SK-N-SH (cell line): ENCODE data around the gene NAA20. TPM values are rescaled to one million over a fixed set of nuclear protein-coding genes. Genes with fewer than 3 reads are reported as not detected.

Experiments used
- CTCF ChIA-PET: fragments of 300-600, 350-600 bp; formaldehyde crosslinking; extraction: SDS; loops from one replicate; lab custom pipeline; 2021; lab: Yijun Ruan, JAX
- POLR2A ChIA-PET: fragments of 350-600 bp; sonication (Branson Sonifier 250); formaldehyde crosslinking; extraction: SDS; loops from one replicate; lab custom pipeline; 2020; ENCODE audit warnings: antibody characterized with exemption, inconsistent platforms; lab: Yijun Ruan, JAX
- DNase-seq: peaks from one replicate; pipeline ENCODE4 v3.0.0; 2012
- H2AFZ ChIP-seq: fragments of 200-600 bp; sonication (generic); 2 replicates; pipeline ENCODE4 v1.8.1; 2016; ENCODE audit warnings: antibody characterized with exemption, mild to moderate bottlenecking, low read depth
- H3F3A ChIP-seq: fragments of 200-600 bp; sonication (generic); replicated peaks from 2 replicates; pipeline ENCODE3; 2016; ENCODE audit warnings: antibody characterized with exemption, mild to moderate bottlenecking; ENCODE audit not compliant: insufficient read depth
- H3K27ac ChIP-seq, 2 experiments: fragments of 200-500 bp in 1 of 2; fragments of 200-600 bp in 1 of 2; sonication (Bioruptor generic) in 1 of 2; sonication (generic), shearing (Covaris generic) in 1 of 2; 2 replicates each; pipeline versions ENCODE4 v1.5.1 to v1.6.1; 2014 to 2016; ENCODE audit warnings: low read depth in 2 of 2, inconsistent platforms in 1 of 2, low read length in 1 of 2, mild to moderate bottlenecking in 1 of 2, mixed read lengths in 1 of 2
- H3K27me3 ChIP-seq: fragments of 200-600 bp; sonication (generic), shearing (Covaris generic); 2 replicates; pipeline ENCODE4 v1.6.1; 2016; ENCODE audit warnings: mixed run types; ENCODE audit not compliant: insufficient read depth
- H3K36me3 ChIP-seq, 2 experiments: fragments of 200-500 bp in 1 of 2; fragments of 200-600 bp in 1 of 2; sonication (Bioruptor generic) in 1 of 2; sonication (generic) in 1 of 2; replicated peaks in 1 of 2; 2 replicates each; pipeline versions ENCODE3 to v1.5.1; 2014 to 2016; ENCODE audit warnings: low read length in 1 of 2, mild to moderate bottlenecking in 1 of 2; ENCODE audit not compliant: insufficient read depth in 2 of 2, control insufficient read depth in 1 of 2
- H3K4me1 ChIP-seq, 2 experiments: fragments of 200-500 bp in 1 of 2; fragments of 200-600 bp in 1 of 2; sonication (Bioruptor generic) in 1 of 2; sonication (generic), shearing (Covaris generic) in 1 of 2; 2 replicates each; pipeline versions ENCODE4 v1.5.1 to v1.6.1; 2014 to 2016; ENCODE audit warnings: low read depth in 1 of 2, low read length in 1 of 2, mixed run types in 1 of 2; ENCODE audit not compliant: insufficient read depth in 2 of 2, control insufficient read depth in 1 of 2
- H3K4me2 ChIP-seq: fragments of 200-600 bp; sonication (generic), shearing (Covaris generic); 2 replicates; pipeline ENCODE4 v1.6.1; 2017; ENCODE audit warnings: mixed run types
- H3K4me3 ChIP-seq, 2 experiments: fragments of 200-500 bp in 1 of 2; fragments of 200-600 bp in 1 of 2; sonication (Bioruptor generic) in 1 of 2; sonication (generic), shearing (Covaris generic) in 1 of 2; 2 replicates each; pipeline versions ENCODE4 v1.5.1 to v1.8.1; 2014 to 2016; ENCODE audit warnings: low read depth in 2 of 2, inconsistent platforms in 1 of 2, low read length in 1 of 2, mild to moderate bottlenecking in 1 of 2, mixed read lengths in 1 of 2, moderate library complexity in 1 of 2
- H3K79me2 ChIP-seq: fragments of 200-600 bp; sonication (generic); 2 replicates; pipeline ENCODE4 v1.8.1; 2017; ENCODE audit warnings: mild to moderate bottlenecking; ENCODE audit not compliant: insufficient read depth
- H3K9ac ChIP-seq: fragments of 200-600 bp; sonication (generic); 2 replicates; pipeline ENCODE4 v1.6.1; 2017; ENCODE audit warnings: mixed run types
- H3K9me2 ChIP-seq: fragments of 200-600 bp; sonication (generic); 2 replicates; pipeline ENCODE4 v1.6.1; 2017; ENCODE audit warnings: mixed run types
- H3K9me3 ChIP-seq: fragments of 200-600 bp; sonication (generic); 2 replicates; pipeline ENCODE4 v1.6.1; 2017; ENCODE audit warnings: mixed run types, mild to moderate bottlenecking, moderate library complexity
- H4K20me1 ChIP-seq: fragments of 200-600 bp; sonication (generic); 2 replicates; pipeline ENCODE4 v1.6.1; 2017; ENCODE audit warnings: mild to moderate bottlenecking, mixed run types; ENCODE audit not compliant: insufficient read depth
- CHD2 ChIP-seq: fragments of 150-350 bp; IDR thresholded peaks from 2 replicates; pipeline ENCODE4 v1.6.1; 2018; ENCODE audit warnings: low read length; ENCODE audit not compliant: partially characterized antibody
- ELF1 ChIP-seq: IDR thresholded peaks from 2 replicates; pipeline ENCODE4 v1.4.0; 2012
- EP300 ChIP-seq, 2 experiments: IDR thresholded peaks; 2 replicates each; pipeline versions ENCODE4 v1.4.0 to v1.6.1; 2012; ENCODE audit warnings: borderline replicate concordance in 1 of 2, low read depth in 1 of 2, low read length in 1 of 2
- EZH2phosphoT487 ChIP-seq: fragments of 200-600 bp; sonication (generic); IDR thresholded peaks from 2 replicates; pipeline ENCODE4 v1.6.1; 2017; ENCODE audit warnings: low read depth, mixed run types, mild to moderate bottlenecking, antibody characterized with exemption, moderate library complexity, borderline replicate concordance
- FOSL2 ChIP-seq: IDR thresholded peaks from 2 replicates; pipeline ENCODE4 v1.4.0; 2012; ENCODE audit warnings: low read depth, mild to moderate bottlenecking, moderate library complexity, borderline replicate concordance
- GATA2 ChIP-seq: sonication (generic); formaldehyde crosslinking; IDR thresholded peaks from 2 replicates; pipeline ENCODE4 v1.5.0; 2020; ENCODE audit warnings: mild to moderate bottlenecking, missing genetic modification reagents
- JUND ChIP-seq: IDR thresholded peaks from 2 replicates; pipeline ENCODE4 v1.4.0; 2012
- MEF2A ChIP-seq: IDR thresholded peaks from 2 replicates; pipeline ENCODE4 v1.4.0; 2012; ENCODE audit warnings: low read depth, borderline replicate concordance
- MXI1 ChIP-seq: IDR thresholded peaks from 2 replicates; pipeline ENCODE4 v1.6.1; 2012; ENCODE audit warnings: mild to moderate bottlenecking, low read depth, low read length, improper control_type of control experiment
- POLR2AphosphoS5 ChIP-seq: IDR thresholded peaks from 2 replicates; pipeline ENCODE4 v1.6.1; 2012; ENCODE audit warnings: low read depth, low read length
- RAD21 ChIP-seq: IDR thresholded peaks from 2 replicates; pipeline ENCODE4 v1.6.1; 2012; ENCODE audit warnings: mild to moderate bottlenecking, low read length
- RCOR1 ChIP-seq: fragments of 150-350 bp; IDR thresholded peaks from 2 replicates; pipeline ENCODE4 v1.6.1; 2017; ENCODE audit warnings: antibody characterized with exemption, low read length
- SMC3 ChIP-seq: IDR thresholded peaks from 2 replicates; pipeline ENCODE4 v1.6.1; 2012; ENCODE audit warnings: low read depth, low read length, improper control_type of control experiment
- TAF1 ChIP-seq: IDR thresholded peaks from 2 replicates; pipeline ENCODE4 v1.6.1; 2012; ENCODE audit warnings: low read depth, mild to moderate bottlenecking, low read length, moderate library complexity, borderline replicate concordance
- TEAD4 ChIP-seq: IDR thresholded peaks from 2 replicates; pipeline ENCODE4 v1.4.0; 2012; ENCODE audit warnings: mild to moderate bottlenecking, borderline replicate concordance; ENCODE audit not compliant: insufficient read depth
- WGBS: methylation state at CpG from one replicate; pipeline ENCODE4 v1.1.6; 2017; ENCODE audit warnings: low lambda C conversion rate; 5-methylcytosine and 5-hydroxymethylcytosine counted together
- polyA plus RNA-seq, 3 experiments: library from polyadenylated mRNA; depleted of rRNA; stranded (reverse); fragments of >200 nt; gene quantifications; 2 replicates each; pipeline ENCODE4 v1.2.3, GENCODE V29; 2012
- TF ChIP-seq, protein P1 (sequence below): fragments of 200-600 bp; sonication (generic); IDR thresholded peaks from 2 replicates; pipeline ENCODE4 v1.6.1; 2017; ENCODE audit warnings: antibody characterized with exemption, mild to moderate bottlenecking, moderate library complexity
- TF ChIP-seq, protein P2 (sequence below): fragments of 150-350 bp; IDR thresholded peaks from 2 replicates; pipeline ENCODE4 v1.6.1; 2017; ENCODE audit warnings: antibody characterized with exemption, low read length, low read depth, borderline replicate concordance
- TF ChIP-seq, protein P3 (sequence below): IDR thresholded peaks from 2 replicates; pipeline ENCODE4 v1.4.0; 2012; ENCODE audit warnings: low read depth, borderline replicate concordance
- TF ChIP-seq, protein P4 (sequence below): IDR thresholded peaks from 2 replicates; pipeline ENCODE4 v1.4.0; 2012; ENCODE audit warnings: low read depth, borderline replicate concordance
- TF ChIP-seq, protein P5 (sequence below): IDR thresholded peaks from 2 replicates; pipeline ENCODE4; 2012

Gene NAA20
- polyA plus RNA-seq, 1 of the 3 experiments (the other 2 are of a cell fraction), result 85.0 TPM

DNA sequence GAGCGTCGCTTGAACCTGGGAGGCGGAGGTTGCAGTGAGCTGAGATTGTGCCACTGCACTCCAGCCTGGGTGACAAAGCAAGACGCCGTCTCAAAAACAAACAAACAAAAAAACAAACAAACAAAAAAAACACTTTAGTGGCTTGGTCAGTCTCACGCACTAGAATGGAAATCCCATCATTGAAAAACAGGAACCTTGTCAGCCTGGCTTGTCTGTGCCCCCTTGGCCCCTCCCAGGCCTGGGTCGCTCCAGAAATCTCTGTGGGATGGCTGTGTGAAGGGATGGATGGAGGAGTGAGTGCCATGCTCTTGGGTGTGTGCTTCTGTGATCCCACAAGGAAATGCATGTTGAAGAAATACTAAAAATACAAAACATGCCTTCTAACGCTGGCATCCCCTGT is 20.9 kb upstream of the NAA20 start:
- H3K79me2 ChIP-seq, result no peaks in the 10 kb centered on the region
- no peak overlapping the region for H3K4me2 ChIP-seq
- POLR2A ChIA-PET, result no interaction called here
- no peak for TF ChIP-seq ELF1
- TF ChIP-seq, protein P1, sequence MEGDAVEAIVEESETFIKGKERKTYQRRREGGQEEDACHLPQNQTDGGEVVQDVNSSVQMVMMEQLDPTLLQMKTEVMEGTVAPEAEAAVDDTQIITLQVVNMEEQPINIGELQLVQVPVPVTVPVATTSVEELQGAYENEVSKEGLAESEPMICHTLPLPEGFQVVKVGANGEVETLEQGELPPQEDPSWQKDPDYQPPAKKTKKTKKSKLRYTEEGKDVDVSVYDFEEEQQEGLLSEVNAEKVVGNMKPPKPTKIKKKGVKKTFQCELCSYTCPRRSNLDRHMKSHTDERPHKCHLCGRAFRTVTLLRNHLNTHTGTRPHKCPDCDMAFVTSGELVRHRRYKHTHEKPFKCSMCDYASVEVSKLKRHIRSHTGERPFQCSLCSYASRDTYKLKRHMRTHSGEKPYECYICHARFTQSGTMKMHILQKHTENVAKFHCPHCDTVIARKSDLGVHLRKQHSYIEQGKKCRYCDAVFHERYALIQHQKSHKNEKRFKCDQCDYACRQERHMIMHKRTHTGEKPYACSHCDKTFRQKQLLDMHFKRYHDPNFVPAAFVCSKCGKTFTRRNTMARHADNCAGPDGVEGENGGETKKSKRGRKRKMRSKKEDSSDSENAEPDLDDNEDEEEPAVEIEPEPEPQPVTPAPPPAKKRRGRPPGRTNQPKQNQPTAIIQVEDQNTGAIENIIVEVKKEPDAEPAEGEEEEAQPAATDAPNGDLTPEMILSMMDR, result no peak
- TF ChIP-seq, protein P2, sequence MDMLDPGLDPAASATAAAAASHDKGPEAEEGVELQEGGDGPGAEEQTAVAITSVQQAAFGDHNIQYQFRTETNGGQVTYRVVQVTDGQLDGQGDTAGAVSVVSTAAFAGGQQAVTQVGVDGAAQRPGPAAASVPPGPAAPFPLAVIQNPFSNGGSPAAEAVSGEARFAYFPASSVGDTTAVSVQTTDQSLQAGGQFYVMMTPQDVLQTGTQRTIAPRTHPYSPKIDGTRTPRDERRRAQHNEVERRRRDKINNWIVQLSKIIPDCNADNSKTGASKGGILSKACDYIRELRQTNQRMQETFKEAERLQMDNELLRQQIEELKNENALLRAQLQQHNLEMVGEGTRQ, result no peak
- TF ChIP-seq TAF1, result no peak
- TF ChIP-seq EZH2phosphoT487, result no peak
- TF ChIP-seq POLR2AphosphoS5, result no peak
- TF ChIP-seq GATA2 (CRISPR knock-in tag), result no peak
- no peak for TF ChIP-seq RCOR1
- no peak for TF ChIP-seq EP300 (IDR thresholded peaks at IDR 0.05; ENCODE audit: borderline replicate concordance in 1 of 2, low read depth in 1 of 2, low read length in 1 of 2)
- TF ChIP-seq FOSL2, result no peak
- TF ChIP-seq, all 33 proteins: peak for 0
- no peaks in the 10 kb centered on the region for H3K9me2 ChIP-seq
- CTCF ChIA-PET, result interaction anchor here (1.1 to 1.8 kb wide), 2 partner anchors 209 to 213 kb away, joined by 3 to 9 read pairs; no protein-coding TSS in a partner anchor
- no peak overlapping the region for H2AFZ ChIP-seq
- 93% methylated on average over 8 of the region's 8 CpGs for WGBS
- H3K9ac ChIP-seq, result no peak overlapping the region
- DNase-seq, result no peak
- peaks cover 0 to 3% of the 10 kb centered on the region in 2 experiments for H3K36me3 ChIP-seq
- no peak overlapping the region for H3K4me3 ChIP-seq
- no peaks in the 10 kb centered on the region for H3K9me3 ChIP-seq
- no peaks in the 10 kb centered on the region for H4K20me1 ChIP-seq
- peaks cover 33 to 41% of the 10 kb centered on the region in 2 experiments for H3K4me1 ChIP-seq
- H3K27me3 ChIP-seq, result no peaks in the 10 kb centered on the region
- H3K27ac ChIP-seq, result no peak overlapping the region
- peaks cover 41% of the 10 kb centered on the region for H3F3A ChIP-seq

DNA sequence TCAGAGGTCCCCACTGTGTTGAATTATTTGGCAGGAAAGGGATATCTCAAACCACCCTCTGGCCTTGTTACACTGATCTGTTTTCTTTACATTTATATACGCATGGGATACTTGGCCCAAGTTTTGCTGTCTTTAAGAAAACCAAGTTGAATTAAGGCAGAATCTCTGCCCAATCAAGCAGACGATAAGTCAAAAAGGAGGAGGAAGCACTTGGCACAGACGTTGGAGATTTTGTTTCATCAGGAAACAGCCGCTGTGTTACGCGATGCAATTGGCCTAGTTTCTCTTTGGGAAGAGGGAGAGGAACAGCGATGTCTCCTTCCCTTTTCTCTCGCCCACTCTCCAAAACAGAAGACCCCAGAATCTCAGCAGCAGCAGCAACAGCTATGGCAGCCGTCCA is 20.2 kb upstream of the NAA20 start:
- Histone ChIP-seq H3K9me2 (no peaks in the 10 kb centered on the region), H3K4me3 (no peak overlapping the region)
- TF ChIP-seq, protein P3, sequence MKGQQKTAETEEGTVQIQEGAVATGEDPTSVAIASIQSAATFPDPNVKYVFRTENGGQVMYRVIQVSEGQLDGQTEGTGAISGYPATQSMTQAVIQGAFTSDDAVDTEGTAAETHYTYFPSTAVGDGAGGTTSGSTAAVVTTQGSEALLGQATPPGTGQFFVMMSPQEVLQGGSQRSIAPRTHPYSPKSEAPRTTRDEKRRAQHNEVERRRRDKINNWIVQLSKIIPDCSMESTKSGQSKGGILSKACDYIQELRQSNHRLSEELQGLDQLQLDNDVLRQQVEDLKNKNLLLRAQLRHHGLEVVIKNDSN, result no peak
- TF ChIP-seq SMC3, result no peak
- no peak for TF ChIP-seq EZH2phosphoT487
- TF ChIP-seq ELF1, result no peak
- TF ChIP-seq MEF2A, result no peak
- TF ChIP-seq, protein P4, sequence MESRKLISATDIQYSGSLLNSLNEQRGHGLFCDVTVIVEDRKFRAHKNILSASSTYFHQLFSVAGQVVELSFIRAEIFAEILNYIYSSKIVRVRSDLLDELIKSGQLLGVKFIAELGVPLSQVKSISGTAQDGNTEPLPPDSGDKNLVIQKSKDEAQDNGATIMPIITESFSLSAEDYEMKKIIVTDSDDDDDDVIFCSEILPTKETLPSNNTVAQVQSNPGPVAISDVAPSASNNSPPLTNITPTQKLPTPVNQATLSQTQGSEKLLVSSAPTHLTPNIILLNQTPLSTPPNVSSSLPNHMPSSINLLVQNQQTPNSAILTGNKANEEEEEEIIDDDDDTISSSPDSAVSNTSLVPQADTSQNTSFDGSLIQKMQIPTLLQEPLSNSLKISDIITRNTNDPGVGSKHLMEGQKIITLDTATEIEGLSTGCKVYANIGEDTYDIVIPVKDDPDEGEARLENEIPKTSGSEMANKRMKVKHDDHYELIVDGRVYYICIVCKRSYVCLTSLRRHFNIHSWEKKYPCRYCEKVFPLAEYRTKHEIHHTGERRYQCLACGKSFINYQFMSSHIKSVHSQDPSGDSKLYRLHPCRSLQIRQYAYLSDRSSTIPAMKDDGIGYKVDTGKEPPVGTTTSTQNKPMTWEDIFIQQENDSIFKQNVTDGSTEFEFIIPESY, result no peak
- TF ChIP-seq JUND, result no peak
- TF ChIP-seq, protein P5, sequence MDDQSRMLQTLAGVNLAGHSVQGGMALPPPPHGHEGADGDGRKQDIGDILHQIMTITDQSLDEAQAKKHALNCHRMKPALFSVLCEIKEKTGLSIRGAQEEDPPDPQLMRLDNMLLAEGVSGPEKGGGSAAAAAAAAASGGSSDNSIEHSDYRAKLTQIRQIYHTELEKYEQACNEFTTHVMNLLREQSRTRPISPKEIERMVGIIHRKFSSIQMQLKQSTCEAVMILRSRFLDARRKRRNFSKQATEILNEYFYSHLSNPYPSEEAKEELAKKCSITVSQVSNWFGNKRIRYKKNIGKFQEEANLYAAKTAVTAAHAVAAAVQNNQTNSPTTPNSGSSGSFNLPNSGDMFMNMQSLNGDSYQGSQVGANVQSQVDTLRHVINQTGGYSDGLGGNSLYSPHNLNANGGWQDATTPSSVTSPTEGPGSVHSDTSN, result no peak
- no peak for TF ChIP-seq RAD21
- no peak for TF ChIP-seq CHD2
- no peak for TF ChIP-seq MXI1
- no peak for TF ChIP-seq FOSL2
- TF ChIP-seq TEAD4, result no peak
- TF ChIP-seq, all 33 proteins: peak for 0
- H4K20me1 ChIP-seq, result no peaks in the 10 kb centered on the region
- H3K27ac ChIP-seq, result no peak overlapping the region
- no peak overlapping the region for H2AFZ ChIP-seq
- peaks cover 31 to 34% of the 10 kb centered on the region in 2 experiments for H3K4me1 ChIP-seq
- H3K9me3 ChIP-seq, result no peaks in the 10 kb centered on the region
- CTCF ChIA-PET, result interaction anchor here (1.1 to 1.8 kb wide), 3 partner anchors 20 to 213 kb away, joined by 3 to 9 read pairs (median 4); no protein-coding TSS in a partner anchor
- DNase-seq, result no peak
- peaks cover 35% of the 10 kb centered on the region for H3F3A ChIP-seq
- no peak overlapping the region for H3K4me2 ChIP-seq
- no peak overlapping the region for H3K9ac ChIP-seq
- POLR2A ChIA-PET, result no interaction called here
- 90% methylated on average over 9 of the region's 9 CpGs for WGBS
- peaks cover 0 to 3% of the 10 kb centered on the region in 2 experiments for H3K36me3 ChIP-seq
- H3K27me3 ChIP-seq, result no peaks in the 10 kb centered on the region
- H3K79me2 ChIP-seq, result no peaks in the 10 kb centered on the region
